Sciatic nerve (tissue), 2 donors: ENCODE measurements around the gene SGPP2. TPM values are rescaled to one million over a fixed set of nuclear protein-coding genes. Genes with fewer than 3 reads are reported as not detected.
"Not testable (repeated sequence)": the region's sequence is repeated elsewhere in the genome, so short reads cannot be mapped to it uniquely, and the experiment has no call there.

Experiments
- ATAC-seq: fragments of 200-7000 bp; cut with Tn5 transposase; one replicate; pipeline ENCODE4 v1.9.1; 2020; ENCODE audit warnings: mild to moderate bottlenecking, moderate library complexity
- DNase-seq: peaks from one replicate; pipeline ENCODE4 v3.0.0-alpha.2; 2020; ENCODE audit warnings: low spot score
- intact Hi-C: fragments of 100-400 bp; cut with DNase I; formaldehyde crosslinking; loops from one replicate; pipeline ENCODE4 v1.14.2; 2022
- total RNA-seq: library from RNA; stranded (reverse); fragmentation: NEBNext Ultra II Directional; extraction: Animal tissue kit (Norgen Biotek cat#: 25700); gene quantifications from one replicate; pipeline ENCODE4 v1.2.1, GENCODE V29; 2021
- donor health status: DM: no; HTN: no; CAD: no.
- donor health status: DM: no; HTN: no; CAD: no.

SGPP2 gene, protein sequence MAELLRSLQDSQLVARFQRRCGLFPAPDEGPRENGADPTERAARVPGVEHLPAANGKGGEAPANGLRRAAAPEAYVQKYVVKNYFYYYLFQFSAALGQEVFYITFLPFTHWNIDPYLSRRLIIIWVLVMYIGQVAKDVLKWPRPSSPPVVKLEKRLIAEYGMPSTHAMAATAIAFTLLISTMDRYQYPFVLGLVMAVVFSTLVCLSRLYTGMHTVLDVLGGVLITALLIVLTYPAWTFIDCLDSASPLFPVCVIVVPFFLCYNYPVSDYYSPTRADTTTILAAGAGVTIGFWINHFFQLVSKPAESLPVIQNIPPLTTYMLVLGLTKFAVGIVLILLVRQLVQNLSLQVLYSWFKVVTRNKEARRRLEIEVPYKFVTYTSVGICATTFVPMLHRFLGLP
- 0.53 TPM for total RNA-seq

- DNase-seq (no peak), ATAC-seq (no peak)
- intact Hi-C loops, result no loop called here
Observed at GRCh38 chr2:222424276-222424728, at the start of gene SGPP2. Gene SGPP2, plus strand, starts transcription at chr2:222424543. Its CDS starts 60 bp downstream, at chr2:222424603.

GRCh38 chr2:222375798-222376197 is 48.5 kb upstream of the SGPP2 start:
- DNase-seq (no peak), ATAC-seq (no peak)
- intact Hi-C loops, result no loop called here

DNA sequence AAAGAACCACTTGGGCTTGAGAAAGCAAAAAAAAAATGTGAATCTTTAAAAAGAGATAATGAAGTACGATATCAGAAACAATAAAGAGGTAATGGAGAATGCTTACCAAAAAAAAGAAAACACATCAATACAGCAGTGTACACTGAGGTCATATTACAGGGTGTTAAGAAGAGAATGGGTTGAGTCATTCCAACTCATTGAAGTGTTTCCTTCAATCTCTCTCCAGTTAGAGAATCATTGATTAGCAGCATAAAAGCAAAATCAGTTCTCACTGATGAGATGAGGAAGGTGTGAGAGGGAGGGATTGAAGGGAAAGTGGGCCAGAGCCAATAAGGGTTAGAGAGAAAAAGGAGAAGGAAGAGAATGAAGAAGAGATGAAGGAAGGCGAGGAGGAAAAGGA is 43.9 kb upstream of the SGPP2 start:
- DNase-seq (no peak), ATAC-seq (no peak)
- intact Hi-C loops, result no loop called here

DNA sequence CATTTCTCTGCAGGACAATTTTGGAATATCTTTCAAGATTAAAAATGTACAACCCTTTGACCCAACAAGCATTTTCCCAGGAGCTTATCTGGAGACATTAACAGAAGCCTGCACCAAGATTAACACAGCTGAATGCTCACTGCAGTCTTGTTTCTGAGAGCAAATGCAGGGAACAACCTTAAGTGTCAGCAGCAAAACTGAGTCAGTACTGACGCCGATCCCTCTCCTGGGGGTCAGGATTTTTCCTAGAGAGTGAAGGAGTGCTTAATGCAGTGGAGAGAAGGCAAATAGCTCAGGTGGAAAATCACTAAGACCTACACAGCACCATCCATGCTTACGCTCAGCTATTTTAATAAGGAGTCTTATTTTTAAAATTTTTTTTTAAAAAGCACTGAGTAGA is 42.8 kb upstream of the SGPP2 start:
- intact Hi-C loops, result no loop called here
- DNase-seq (no peak), ATAC-seq (no peak)

GRCh38 chr2:222383255-222383654 is 41.1 kb upstream of the SGPP2 start:
- ATAC-seq (no peak), DNase-seq (no peak)
- intact Hi-C loops, result no loop called here

DNA sequence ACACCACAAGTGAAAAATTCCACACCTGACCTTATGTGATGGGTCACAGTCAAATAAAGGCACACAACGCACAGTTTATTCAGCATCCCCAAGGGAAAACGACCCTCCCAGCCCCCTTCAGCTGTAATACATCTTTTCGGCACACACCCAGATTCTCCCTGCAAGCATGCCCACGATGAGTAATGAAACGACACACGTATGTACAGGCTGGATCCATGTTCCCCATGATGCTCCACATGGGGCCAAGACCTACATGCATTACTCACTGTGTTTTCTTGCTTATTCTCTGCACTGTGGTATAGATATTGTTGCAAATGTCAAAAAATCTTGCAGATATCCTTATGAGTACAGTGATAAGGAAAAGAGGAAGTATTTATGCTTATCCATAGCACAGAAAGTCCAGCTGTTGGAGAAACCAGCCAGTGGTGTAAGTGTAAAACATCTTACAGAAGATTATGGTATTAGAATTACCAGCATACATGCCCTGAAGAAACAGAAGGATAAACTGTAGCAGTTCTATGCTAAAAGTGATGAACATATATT is 32.5 kb upstream of the SGPP2 start:
- ATAC-seq (no peak), DNase-seq (no peak)
- intact Hi-C loops, result no loop called here

DNA sequence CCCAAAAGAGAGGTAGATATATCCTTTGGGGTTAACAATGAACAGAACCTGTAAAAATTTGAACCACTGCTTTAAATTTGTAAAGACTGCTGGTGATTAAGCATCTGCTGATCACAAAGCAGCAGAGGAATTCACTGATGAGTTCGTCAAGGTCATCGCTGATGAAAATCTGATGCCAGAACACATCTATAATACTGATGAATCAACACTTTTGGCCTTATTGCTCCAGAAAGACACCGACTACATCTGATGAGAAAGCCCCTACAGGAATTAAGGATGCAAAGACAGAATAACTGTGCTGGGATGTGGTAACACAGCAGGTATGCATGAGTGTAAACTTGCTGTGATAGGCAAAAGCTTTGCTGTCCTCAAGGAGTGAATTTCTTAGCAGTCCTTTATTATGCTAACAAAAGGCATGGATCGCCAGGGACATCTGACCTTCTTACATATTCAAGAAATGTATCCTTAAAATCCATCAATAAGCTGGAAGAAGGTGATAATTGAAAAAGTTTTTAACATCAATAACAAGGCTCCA is 30.5 kb upstream of the SGPP2 start:
- ATAC-seq, result no peak
- intact Hi-C loops, result no loop called here
- no peak for DNase-seq

DNA sequence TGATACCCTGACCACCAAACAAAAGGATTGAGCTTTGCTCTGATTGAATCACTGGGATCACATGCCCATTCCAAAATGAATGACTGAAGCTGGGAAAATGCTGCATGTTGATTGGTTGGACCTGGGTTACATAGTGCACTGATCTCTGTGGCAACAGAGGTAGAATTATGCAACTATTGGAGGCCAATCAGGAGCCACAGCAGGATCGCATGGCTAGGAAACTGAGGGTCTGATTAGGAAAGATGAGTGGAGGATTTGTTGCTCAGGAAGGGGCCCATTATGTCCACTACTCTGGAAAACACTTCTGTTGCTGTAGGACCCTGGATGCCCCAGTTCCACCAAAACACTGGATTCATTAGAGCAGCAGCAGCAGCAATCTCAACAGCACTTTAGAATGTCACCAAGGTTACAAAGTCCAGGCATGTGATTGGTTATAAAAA is 25.9 kb upstream of the SGPP2 start:
- DNase-seq (no peak), ATAC-seq (no peak)
- intact Hi-C loops, result no loop called here

DNA sequence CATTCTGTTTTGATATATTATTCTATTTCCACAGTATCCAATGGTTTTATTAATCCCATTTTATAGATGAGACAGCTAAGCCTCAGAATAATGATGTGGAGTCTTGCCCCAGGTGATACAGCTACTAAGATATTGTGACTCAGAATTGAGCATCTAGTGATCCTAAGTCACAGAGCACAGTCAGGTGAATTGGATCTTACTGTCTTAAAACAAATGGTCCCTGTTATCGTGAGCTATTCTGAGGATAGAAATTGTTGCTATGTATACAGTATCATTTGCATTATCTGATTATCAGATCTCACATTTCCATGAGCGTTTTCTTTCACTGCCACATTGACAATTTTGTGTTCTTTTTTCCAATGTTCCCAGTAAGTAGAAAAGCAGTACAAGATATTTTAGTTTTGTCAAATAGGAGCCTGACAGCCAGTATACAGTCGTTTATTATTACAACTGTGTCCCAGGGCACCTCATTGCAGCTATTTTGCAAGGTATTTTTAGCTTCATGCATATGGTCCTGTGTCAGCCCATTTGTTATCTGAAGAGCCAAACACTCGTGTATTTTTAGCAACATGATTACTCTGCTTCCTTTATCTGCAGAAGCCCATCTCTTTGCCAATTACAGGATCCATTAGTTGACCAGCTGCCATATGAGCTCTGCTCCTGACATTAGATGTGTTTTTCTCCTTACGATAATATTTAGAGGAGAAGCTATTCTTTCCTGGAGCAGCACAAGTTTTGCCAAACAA is 25.1 kb upstream of the SGPP2 start:
- intact Hi-C loops, result no loop called here
- no peak for ATAC-seq
- DNase-seq, result no peak

DNA sequence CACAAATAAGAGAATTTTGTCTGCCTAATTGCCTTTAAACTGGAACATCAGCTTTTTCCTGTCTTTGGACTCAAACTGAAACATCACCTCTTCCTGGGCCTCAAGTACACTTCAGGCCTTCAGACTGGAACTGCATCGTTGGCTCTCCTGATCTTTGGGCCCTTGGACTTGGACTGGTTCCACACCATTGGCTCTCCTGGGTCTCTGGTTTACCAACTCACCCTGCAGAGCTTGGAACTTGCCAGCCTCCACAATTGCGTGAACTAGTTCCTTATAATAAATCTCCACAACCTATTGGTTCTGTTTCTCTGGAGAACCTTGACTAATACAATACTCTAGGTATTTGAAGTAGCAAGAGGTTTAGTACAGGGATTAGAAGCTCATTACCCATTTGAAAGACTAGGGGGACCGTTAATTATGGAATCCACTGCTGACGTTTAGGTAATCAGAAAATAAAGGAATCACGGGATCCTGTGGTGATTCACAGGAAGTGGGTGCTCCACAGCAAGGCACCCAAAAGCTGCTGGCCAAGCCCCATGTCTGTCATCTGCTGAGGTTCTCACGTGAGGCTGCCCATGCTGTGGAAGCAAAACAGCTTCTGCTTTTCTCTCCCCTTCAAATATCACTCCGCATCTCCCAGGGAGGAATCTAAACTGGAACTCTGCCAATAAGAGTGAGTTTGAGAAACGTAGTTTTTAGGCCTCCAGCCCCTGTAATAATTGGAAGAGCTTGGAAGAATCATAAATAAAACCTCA is 20.0 kb upstream of the SGPP2 start:
- intact Hi-C loops, result no loop called here
- peak; percentile 44 for ATAC-seq
- DNase-seq, result no peak

GRCh38 chr2:222408684-222409083 is 15.7 kb upstream of the SGPP2 start:
- ATAC-seq (no peak), DNase-seq (no peak)
- intact Hi-C loops, result no loop called here

GRCh38 chr2:222410534-222410933 is 13.8 kb upstream of the SGPP2 start:
- no peak for DNase-seq
- intact Hi-C loops, result no loop called here
- ATAC-seq, result no peak

DNA sequence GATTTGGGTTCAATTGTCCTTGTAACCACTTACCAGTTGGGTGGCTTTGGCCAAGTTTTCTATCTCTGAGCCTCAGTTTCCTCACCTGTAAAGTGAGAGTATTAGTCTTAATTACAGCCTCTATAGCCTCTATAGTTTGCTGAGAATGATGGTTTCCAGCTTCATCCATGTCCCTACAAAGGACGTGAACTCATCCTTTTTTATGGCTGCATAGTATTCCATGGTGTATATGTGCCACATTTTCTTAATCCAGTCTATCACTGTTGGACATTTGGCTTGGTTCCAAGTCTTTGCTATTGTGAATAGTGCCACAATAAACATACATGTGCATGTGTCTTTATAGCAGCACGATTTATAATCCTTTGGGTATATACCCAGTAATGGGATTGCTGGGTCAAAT is 12.0 kb upstream of the SGPP2 start:
- intact Hi-C loops, ATAC-seq, DNase-seq: not testable (repeated sequence)

DNA sequence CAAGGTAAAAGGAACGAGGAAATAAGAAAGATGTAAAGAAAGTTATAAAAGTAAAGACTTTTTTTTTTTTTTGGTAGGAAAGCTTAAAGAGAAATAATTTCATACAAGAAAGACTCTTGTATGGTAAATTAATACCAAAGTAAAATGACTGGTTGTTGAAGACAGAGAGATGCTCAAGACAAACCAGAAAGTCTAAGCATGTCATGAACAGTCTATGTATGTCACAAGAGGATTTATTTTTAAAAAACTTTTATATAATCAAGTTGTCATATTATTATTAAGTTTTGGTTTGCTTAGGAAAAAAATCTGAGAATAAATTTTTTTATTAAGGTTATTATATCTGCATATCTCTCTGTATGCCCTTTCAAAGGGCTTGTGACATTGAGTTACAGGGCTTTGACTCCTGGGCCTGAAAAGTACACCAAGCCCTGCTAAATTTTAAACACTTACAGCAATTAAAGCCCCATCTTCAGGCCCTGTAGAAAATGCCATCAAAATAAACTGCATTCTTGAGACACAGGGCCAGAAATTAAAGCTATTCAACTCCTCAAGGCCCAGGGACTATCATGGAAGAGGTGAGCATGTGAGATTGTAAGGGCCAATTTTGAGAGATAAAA is 10.9 kb upstream of the SGPP2 start:
- no peak for DNase-seq
- intact Hi-C loops, result no loop called here
- no peak for ATAC-seq

DNA sequence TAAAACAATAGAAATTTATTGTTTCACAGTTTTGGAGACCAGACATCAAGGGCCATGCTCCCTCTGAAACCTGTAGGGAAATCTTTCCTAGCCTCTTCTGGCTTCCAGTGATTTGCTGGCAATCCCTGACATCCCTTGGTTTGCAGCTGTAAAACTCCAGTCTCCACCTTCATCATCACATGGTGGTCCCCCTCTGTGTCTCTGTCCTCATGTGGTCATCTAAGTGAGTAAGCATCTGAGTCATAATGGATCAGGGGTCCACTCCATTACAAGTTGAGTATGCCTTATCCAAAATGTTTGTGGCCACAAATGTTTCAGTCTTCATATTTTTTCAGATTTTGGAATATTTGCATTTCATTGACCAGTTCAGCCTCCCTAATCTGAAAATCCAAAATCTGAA is 5.6 kb upstream of the SGPP2 start:
- no peak for ATAC-seq

GRCh38 chr2:222420508-222420907 is 3.8 kb upstream of the SGPP2 start:
- ATAC-seq (no peak), DNase-seq (no peak)
- intact Hi-C loops, result no loop called here

More for the DNA sequence above, 5.6 kb upstream of the SGPP2 start:
- no peak for DNase-seq
- intact Hi-C loops, result no loop called here

- ATAC-seq (no peak), DNase-seq (no peak)
- intact Hi-C loops, result no loop called here
Observed at GRCh38 chr2:222421626-222422025, 2.7 kb upstream of the SGPP2 start.

GRCh38 chr2:222423186-222423585 is 1.2 kb upstream of the SGPP2 start:
- ATAC-seq (no peak), DNase-seq (no peak)
- intact Hi-C loops, result no loop called here
